Measurements from ENCODE around the gene FOXN4.

DNA sequence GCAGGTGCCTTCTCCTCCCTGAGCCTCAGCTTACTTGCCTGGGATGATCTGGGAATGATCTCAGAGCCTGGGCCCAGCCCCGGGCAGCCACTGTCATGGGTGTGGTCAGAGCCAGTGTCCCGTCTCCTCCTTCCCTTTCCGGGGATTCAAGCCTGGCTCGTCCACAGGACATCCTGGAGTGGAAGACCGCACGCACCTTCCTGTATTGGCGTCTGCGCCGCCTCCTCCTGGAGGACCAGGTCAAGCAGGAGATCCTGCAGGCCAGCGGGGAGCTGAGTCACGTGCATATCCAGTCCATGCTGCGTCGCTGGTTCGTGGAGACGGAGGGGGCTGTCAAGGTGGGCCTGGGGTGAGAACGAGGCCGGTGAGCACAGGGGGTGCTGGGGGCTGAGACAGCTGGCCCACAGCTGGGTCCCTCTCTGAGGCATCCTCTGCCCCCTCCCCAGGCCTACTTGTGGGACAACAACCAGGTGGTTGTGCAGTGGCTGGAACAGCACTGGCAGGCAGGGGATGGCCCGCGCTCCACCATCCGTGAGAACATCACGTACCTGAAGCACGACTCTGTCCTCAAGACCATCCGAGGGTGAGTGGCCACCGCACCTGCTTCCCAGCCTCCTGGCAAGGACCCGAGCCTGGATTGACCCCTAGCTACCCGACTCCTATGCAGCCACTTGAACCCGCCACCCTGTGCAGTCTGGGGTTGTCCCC lies 44.0 kb downstream of the FOXN4 start:
- TF ChIP-seq CTCF (IDR thresholded peaks at IDR 0.05; ENCODE audit: insufficient read depth, low read length, poor library complexity, severe bottlenecking) (no peak), EZH2phosphoT487 (conservative IDR thresholded peaks at IDR 0.05; ENCODE audit: low read length) (no peak)
